Stimulated activated CD4-positive, alpha-beta T cell treated with anti-CD3 and anti-CD28 coated beads, Interleukin-1b, Interleukin-23, amount 100 ng/mL, for 24 hours (primary cell): ENCODE results near the gene EIF2S1.
A peak's percentile ranks its signal among the peaks of the same experiment; 100 is the strongest.
"Not testable (repeated sequence)": the region's sequence is repeated elsewhere in the genome, so short reads cannot be mapped to it uniquely, and the experiment has no call there.

Experiments
- DNase-seq, 4 experiments: peaks; one replicate each; pipeline ENCODE4 v3.0.0-alpha.2; 2020; ENCODE audit warnings: low read depth in 4 of 4, low spot score in 1 of 4

EIF2S1 gene

GRCh38 chr14:67410313-67410712 is 50.2 kb downstream of the EIF2S1 start:
- DNase-seq: no peak

GRCh38 chr14:67411370-67411769 is 51.2 kb downstream of the EIF2S1 start:
- no peak for DNase-seq

GRCh38 chr14:67411820-67412421 is 51.8 kb downstream of the EIF2S1 start, which contains the start of gene PLEK2:
Gene PLEK2 (minus strand): TSS chr14:67412165. CDS start chr14:67412059, 106 bp downstream.
- DNase-seq: peak in 1 of 4 experiments; percentile 33

- peak in 1 of 4 experiments; percentile 19 for DNase-seq
Measured at GRCh38 chr14:67413806-67414769, 54.0 kb downstream of the EIF2S1 start.

GRCh38 chr14:67415610-67416009 is 55.5 kb downstream of the EIF2S1 start:
- DNase-seq: not testable (repeated sequence)

GRCh38 chr14:67416085-67416484 is 56.0 kb downstream of the EIF2S1 start:
- no peak for DNase-seq

- DNase-seq: no peak
Measured at GRCh38 chr14:67416810-67417209, 56.7 kb downstream of the EIF2S1 start.

GRCh38 chr14:67417633-67418032 is 57.5 kb downstream of the EIF2S1 start:
- DNase-seq: no peak

GRCh38 chr14:67418401-67419191 is 58.5 kb downstream of the EIF2S1 start:
- DNase-seq: no peak

GRCh38 chr14:67420102-67420739 is 60.1 kb downstream of the EIF2S1 start:
- peak in 1 of 4 experiments; percentile 11 for DNase-seq

- DNase-seq: no peak
Measured at GRCh38 chr14:67421356-67422224, 61.5 kb downstream of the EIF2S1 start.

GRCh38 chr14:67423424-67423823 is 63.3 kb downstream of the EIF2S1 start:
- no peak for DNase-seq

- DNase-seq: no peak
Measured at GRCh38 chr14:67424539-67424938, 64.4 kb downstream of the EIF2S1 start.

- no peak for DNase-seq
Measured at GRCh38 chr14:67425608-67426007, 65.5 kb downstream of the EIF2S1 start.

- no peak for DNase-seq
Measured at GRCh38 chr14:67426161-67426560, 66.0 kb downstream of the EIF2S1 start.

- DNase-seq: peak; percentile 35 to 59 (median 56)
Measured at GRCh38 chr14:67426983-67427606, 67.0 kb downstream of the EIF2S1 start.

GRCh38 chr14:67428501-67429031 is 68.4 kb downstream of the EIF2S1 start:
- no peak for DNase-seq

- DNase-seq: no peak
Measured at GRCh38 chr14:67429510-67430205, 69.5 kb downstream of the EIF2S1 start.
